ENCODE results near the gene CCL1.

DNA sequence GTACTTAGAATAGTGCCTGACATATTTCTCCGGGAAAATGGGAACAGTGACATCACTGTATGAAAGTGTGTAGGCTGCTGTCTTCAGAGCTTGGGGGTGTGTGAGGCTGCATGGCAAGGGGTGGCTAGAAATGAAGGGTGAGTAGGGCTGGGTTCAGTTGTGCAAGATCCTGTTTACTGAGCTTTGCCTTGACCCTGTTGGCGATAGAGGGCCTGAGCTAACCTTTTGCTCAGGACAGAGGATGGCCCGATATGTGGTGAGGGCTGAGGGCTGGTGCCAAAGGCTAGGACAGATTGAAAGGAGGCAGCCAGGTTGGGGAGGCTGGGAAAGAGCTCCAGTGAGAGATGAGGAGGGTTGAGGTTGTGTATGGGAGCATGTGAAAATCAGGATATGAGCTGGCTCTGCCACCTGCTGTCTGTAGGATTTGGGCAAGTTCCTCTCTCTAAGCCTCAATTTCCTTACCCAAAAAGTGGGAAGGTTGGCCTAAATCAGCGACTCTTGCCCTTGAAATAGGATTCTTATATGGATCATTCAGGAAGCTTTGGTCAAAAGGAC lies 6.0 kb upstream of the CCL1 start:
- TF ChIP-seq, protein P1, sequence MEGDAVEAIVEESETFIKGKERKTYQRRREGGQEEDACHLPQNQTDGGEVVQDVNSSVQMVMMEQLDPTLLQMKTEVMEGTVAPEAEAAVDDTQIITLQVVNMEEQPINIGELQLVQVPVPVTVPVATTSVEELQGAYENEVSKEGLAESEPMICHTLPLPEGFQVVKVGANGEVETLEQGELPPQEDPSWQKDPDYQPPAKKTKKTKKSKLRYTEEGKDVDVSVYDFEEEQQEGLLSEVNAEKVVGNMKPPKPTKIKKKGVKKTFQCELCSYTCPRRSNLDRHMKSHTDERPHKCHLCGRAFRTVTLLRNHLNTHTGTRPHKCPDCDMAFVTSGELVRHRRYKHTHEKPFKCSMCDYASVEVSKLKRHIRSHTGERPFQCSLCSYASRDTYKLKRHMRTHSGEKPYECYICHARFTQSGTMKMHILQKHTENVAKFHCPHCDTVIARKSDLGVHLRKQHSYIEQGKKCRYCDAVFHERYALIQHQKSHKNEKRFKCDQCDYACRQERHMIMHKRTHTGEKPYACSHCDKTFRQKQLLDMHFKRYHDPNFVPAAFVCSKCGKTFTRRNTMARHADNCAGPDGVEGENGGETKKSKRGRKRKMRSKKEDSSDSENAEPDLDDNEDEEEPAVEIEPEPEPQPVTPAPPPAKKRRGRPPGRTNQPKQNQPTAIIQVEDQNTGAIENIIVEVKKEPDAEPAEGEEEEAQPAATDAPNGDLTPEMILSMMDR (IDR thresholded peaks at IDR 0.05), result no peak
- no peak for TF ChIP-seq POLR2A (IDR thresholded peaks at IDR 0.05)
- no peak for TF ChIP-seq POLR2AphosphoS5 (IDR thresholded peaks at IDR 0.05)

Measured in prostate gland (tissue), 2 donors.